Measurements from ENCODE around the gene ZDHHC14.

DNA sequence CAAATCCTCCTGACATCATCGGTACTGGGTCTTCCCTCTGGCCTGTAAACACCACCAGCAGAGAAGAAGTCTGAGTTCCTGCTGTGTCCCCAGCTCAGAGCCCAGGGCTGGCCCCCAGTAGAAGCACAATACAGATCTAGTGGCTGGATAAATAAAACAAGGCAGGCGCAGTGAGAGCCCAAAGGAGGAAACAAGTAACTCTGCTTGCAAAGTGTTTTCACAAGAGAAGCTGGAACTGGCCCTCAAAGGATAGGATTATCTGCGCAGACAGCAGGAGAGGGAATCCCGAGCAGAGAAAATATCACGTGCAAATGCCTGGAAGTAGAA is 205.1 kb downstream of the ZDHHC14 start:
- TF ChIP-seq, protein P1, sequence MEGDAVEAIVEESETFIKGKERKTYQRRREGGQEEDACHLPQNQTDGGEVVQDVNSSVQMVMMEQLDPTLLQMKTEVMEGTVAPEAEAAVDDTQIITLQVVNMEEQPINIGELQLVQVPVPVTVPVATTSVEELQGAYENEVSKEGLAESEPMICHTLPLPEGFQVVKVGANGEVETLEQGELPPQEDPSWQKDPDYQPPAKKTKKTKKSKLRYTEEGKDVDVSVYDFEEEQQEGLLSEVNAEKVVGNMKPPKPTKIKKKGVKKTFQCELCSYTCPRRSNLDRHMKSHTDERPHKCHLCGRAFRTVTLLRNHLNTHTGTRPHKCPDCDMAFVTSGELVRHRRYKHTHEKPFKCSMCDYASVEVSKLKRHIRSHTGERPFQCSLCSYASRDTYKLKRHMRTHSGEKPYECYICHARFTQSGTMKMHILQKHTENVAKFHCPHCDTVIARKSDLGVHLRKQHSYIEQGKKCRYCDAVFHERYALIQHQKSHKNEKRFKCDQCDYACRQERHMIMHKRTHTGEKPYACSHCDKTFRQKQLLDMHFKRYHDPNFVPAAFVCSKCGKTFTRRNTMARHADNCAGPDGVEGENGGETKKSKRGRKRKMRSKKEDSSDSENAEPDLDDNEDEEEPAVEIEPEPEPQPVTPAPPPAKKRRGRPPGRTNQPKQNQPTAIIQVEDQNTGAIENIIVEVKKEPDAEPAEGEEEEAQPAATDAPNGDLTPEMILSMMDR (conservative IDR thresholded peaks at IDR 0.05; ENCODE audit: low read depth, low read length), result no peak
- TF ChIP-seq EZH2 (IDR thresholded peaks at IDR 0.05; ENCODE audit: low read length, unreplicated experiment), result no peak

Measured in PC-3 (cell line).